Measurements from ENCODE around the gene A2M. TPM values are rescaled to one million over a fixed set of nuclear protein-coding genes. Genes with fewer than 3 reads are reported as not detected.
A peak's percentile ranks its signal among the peaks of the same experiment; 100 is the strongest.

A2M gene
- total and polyA plus RNA-seq, 2 of the 13 experiments (the other 11 are each of a cell fraction or from before 2014, with no cell fraction given): 2,807 to 6,551 TPM

GRCh38 chr12:9132008-9132535 lies 16.4 kb upstream of the A2M start (continued):
- TF ChIP-seq ZHX2 (IDR thresholded peaks at IDR 0.05; ENCODE audit: low read depth) (0 out of 2 replicates have a peak, but pooled peaks have one; percentile 32), ZHX2 (CRISPR knock-in tag; IDR thresholded peaks at IDR 0.05; ENCODE audit: borderline replicate concordance) (no peak; the same call in 1 of the 2 replicates), MAFG (CRISPR knock-in tag; IDR thresholded peaks at IDR 0.05) (no peak), ZNF138 (CRISPR knock-in tag; IDR thresholded peaks at IDR 0.05; ENCODE audit: low read depth) (no peak), ZNF549 (CRISPR knock-in tag; IDR thresholded peaks at IDR 0.05) (no peak), ZBTB1 (CRISPR knock-in tag; IDR thresholded peaks at IDR 0.05; ENCODE audit: borderline replicate concordance) (no peak), PCBP2 (optimal IDR thresholded peaks at IDR 0.05; ENCODE audit: low read depth, low read length, poor library complexity, severe bottlenecking) (no peak), ZNF792 (CRISPR knock-in tag; IDR thresholded peaks at IDR 0.05) (peak; percentile 76), ATF7-NPFF (CRISPR knock-in tag; IDR thresholded peaks at IDR 0.05; ENCODE audit: low read depth) (peak; percentile 59; the same call in 1 of the 2 replicates), TCF12 (IDR thresholded peaks at IDR 0.05) (no peak), TCF12 (CRISPR knock-in tag; IDR thresholded peaks at IDR 0.05) (peak; percentile 97), ZBTB26 (CRISPR knock-in tag; IDR thresholded peaks at IDR 0.05; ENCODE audit: borderline replicate concordance) (0 out of 2 replicates have a peak, but pooled peaks have one; percentile 37), GABPB1 (CRISPR knock-in tag; IDR thresholded peaks at IDR 0.05) (peak; percentile 20; the same call in 1 of the 2 replicates), ZFYVE20 (CRISPR knock-in tag; IDR thresholded peaks at IDR 0.05; ENCODE audit: borderline replicate concordance, low read depth) (no peak), ZNF234 (CRISPR knock-in tag; conservative IDR thresholded peaks at IDR 0.05) (no peak), KLF15 (CRISPR knock-in tag; IDR thresholded peaks at IDR 0.05; ENCODE audit: borderline replicate concordance) (no peak), ZNF788 (CRISPR knock-in tag; IDR thresholded peaks at IDR 0.05; ENCODE audit: borderline replicate concordance) (peak; percentile 72; the same call in 1 of the 2 replicates), SAP130 (CRISPR knock-in tag; IDR thresholded peaks at IDR 0.05; ENCODE audit: low read depth) (peak; percentile 97), PHF5A (CRISPR knock-in tag; IDR thresholded peaks at IDR 0.05; ENCODE audit: low read depth, unreplicated experiment) (peak; percentile 88)
- TF ChIP-seq, protein P1, sequence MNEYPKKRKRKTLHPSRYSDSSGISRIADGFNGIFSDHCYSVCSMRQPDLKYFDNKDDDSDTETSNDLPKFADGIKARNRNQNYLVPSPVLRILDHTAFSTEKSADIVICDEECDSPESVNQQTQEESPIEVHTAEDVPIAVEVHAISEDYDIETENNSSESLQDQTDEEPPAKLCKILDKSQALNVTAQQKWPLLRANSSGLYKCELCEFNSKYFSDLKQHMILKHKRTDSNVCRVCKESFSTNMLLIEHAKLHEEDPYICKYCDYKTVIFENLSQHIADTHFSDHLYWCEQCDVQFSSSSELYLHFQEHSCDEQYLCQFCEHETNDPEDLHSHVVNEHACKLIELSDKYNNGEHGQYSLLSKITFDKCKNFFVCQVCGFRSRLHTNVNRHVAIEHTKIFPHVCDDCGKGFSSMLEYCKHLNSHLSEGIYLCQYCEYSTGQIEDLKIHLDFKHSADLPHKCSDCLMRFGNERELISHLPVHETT (CRISPR knock-in tag; conservative IDR thresholded peaks at IDR 0.05): no peak
- TF ChIP-seq, protein P2, sequence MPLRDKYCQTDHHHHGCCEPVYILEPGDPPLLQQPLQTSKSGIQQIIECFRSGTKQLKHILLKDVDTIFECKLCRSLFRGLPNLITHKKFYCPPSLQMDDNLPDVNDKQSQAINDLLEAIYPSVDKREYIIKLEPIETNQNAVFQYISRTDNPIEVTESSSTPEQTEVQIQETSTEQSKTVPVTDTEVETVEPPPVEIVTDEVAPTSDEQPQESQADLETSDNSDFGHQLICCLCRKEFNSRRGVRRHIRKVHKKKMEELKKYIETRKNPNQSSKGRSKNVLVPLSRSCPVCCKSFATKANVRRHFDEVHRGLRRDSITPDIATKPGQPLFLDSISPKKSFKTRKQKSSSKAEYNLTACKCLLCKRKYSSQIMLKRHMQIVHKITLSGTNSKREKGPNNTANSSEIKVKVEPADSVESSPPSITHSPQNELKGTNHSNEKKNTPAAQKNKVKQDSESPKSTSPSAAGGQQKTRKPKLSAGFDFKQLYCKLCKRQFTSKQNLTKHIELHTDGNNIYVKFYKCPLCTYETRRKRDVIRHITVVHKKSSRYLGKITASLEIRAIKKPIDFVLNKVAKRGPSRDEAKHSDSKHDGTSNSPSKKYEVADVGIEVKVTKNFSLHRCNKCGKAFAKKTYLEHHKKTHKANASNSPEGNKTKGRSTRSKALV (CRISPR knock-in tag; IDR thresholded peaks at IDR 0.05): no peak

All from HepG2 (cell line).